B cell (primary cell): ENCODE results near the gene MALSU1. TPM values are rescaled to one million over a fixed set of nuclear protein-coding genes. Genes with fewer than 3 reads are reported as not detected.

Source experiments
- ATAC-seq: fragments of 200-7000 bp; cut with Tn5 transposase; one replicate; pipeline ENCODE4 v1.10.0; 2021; ENCODE audit warnings: low read depth, mild to moderate bottlenecking, moderate number of reproducible peaks, moderate library complexity
- CTCF ChIA-PET: fragments of 350-600 bp; sonication (Branson Sonifier 250); formaldehyde crosslinking; loops from one replicate; lab custom pipeline; 2021; ENCODE audit warnings: antibody characterized with exemption, inconsistent platforms; lab: Charles Lee
- POLR2A ChIA-PET: fragments of 350-600 bp; sonication (Branson Sonifier 250); formaldehyde crosslinking; loops from one replicate; lab custom pipeline; 2021; ENCODE audit warnings: antibody characterized with exemption; lab: Charles Lee
- DNase-seq: peaks from one replicate; pipeline ENCODE4 v3.0.0; 2013
- H2AFZ ChIP-seq: 2 replicates; pipeline ENCODE4 v1.6.1; 2012; ENCODE audit warnings: mild to moderate bottlenecking, low read depth, low read length; ENCODE audit not compliant: insufficient read depth, poor library complexity, severe bottlenecking
- H3K27ac ChIP-seq, 2 donors: 1 replicate in 1 of 2; 2 replicates in 1 of 2; pipeline ENCODE4 v1.5.1; 2012 to 2013; ENCODE audit warnings: low read length in 2 of 2, mild to moderate bottlenecking in 2 of 2, moderate library complexity in 1 of 2
- H3K27me3 ChIP-seq, 4 experiments: fragments of 200-600 bp in 1 of 4; sonication (generic) in 1 of 4; replicated peaks in 1 of 4; 1 replicate in 2 of 4; 2 replicates in 2 of 4; pipeline versions ENCODE4 v1.6.1 to v1.7.0; 2013 to 2016; ENCODE audit warnings: low read length in 3 of 4, mild to moderate bottlenecking in 2 of 4, mixed read lengths in 1 of 4, moderate library complexity in 1 of 4; ENCODE audit not compliant: insufficient read depth in 4 of 4, control insufficient read depth in 3 of 4; ENCODE audit errors: control extremely low read depth in 1 of 4
- H3K36me3 ChIP-seq, 2 experiments: replicated peaks in 1 of 2; 1 replicate in 1 of 2; 2 replicates in 1 of 2; pipeline versions ENCODE4 v1.6.1 to v1.7.1; 2013; ENCODE audit warnings: low read length in 1 of 2; ENCODE audit not compliant: insufficient read depth in 2 of 2, control insufficient read depth in 1 of 2; ENCODE audit errors: control extremely low read depth in 1 of 2, extremely low read depth in 1 of 2
- H3K4me1 ChIP-seq, 2 donors: fragments of 200-600 bp in 1 of 2; sonication (generic) in 1 of 2; 1 replicate in 1 of 2; 2 replicates in 1 of 2; pipeline versions ENCODE4 v1.5.1 to v1.6.1; 2013 to 2017; ENCODE audit warnings: low read length in 2 of 2; ENCODE audit not compliant: control insufficient read depth in 2 of 2, insufficient read depth in 2 of 2
- H3K4me2 ChIP-seq: replicated peaks from 2 replicates; pipeline ENCODE3; 2012; ENCODE audit warnings: mild to moderate bottlenecking, low read depth, low read length; ENCODE audit not compliant: poor library complexity, severe bottlenecking
- H3K4me3 ChIP-seq, 5 experiments: fragments of 200-600 bp in 1 of 5; sonication (generic) in 1 of 5; 1 replicate in 3 of 5; 2 replicates in 2 of 5; pipeline versions ENCODE4 v1.5.1 to v1.7.0; 2011 to 2016; ENCODE audit warnings: low read length in 4 of 5, mild to moderate bottlenecking in 4 of 5, low read depth in 2 of 5, control low read depth in 1 of 5, moderate library complexity in 1 of 5; ENCODE audit not compliant: insufficient read depth in 1 of 5; ENCODE audit errors: control extremely low read depth in 1 of 5, extremely low read depth in 1 of 5
- H3K79me2 ChIP-seq: fragments of 200-600 bp; sonication (generic); one replicate; pipeline ENCODE4 v1.6.0; 2016; ENCODE audit warnings: low read length; ENCODE audit not compliant: control insufficient read depth, insufficient read depth
- H3K9ac ChIP-seq: fragments of 200-600 bp; sonication (generic); 2 replicates; pipeline ENCODE4 v1.6.1; 2017; ENCODE audit warnings: mild to moderate bottlenecking, low read length, moderate library complexity
- H3K9me3 ChIP-seq, 3 donors: one replicate each; pipeline versions ENCODE4 v1.6.1 to v1.7.1; 2013; ENCODE audit warnings: low read length in 2 of 3; ENCODE audit not compliant: control insufficient read depth in 2 of 3, insufficient read depth in 1 of 3; ENCODE audit errors: control extremely low read depth in 1 of 3
- H4K20me1 ChIP-seq: 2 replicates; pipeline ENCODE4 v1.6.0; 2012; ENCODE audit warnings: mild to moderate bottlenecking, low read length; ENCODE audit not compliant: insufficient read depth, control insufficient read depth, poor library complexity, severe bottlenecking
- H3K27ac Mint-ChIP-seq: one replicate; pipeline ENCODE4 v1.8.0; 2021; ENCODE audit warnings: mixed read lengths
- H3K27me3 Mint-ChIP-seq: one replicate; pipeline ENCODE4 v1.8.0; 2021; ENCODE audit warnings: mixed read lengths
- H3K4me1 Mint-ChIP-seq: one replicate; pipeline ENCODE4 v1.8.0; 2021; ENCODE audit warnings: mixed read lengths
- H3K4me3 Mint-ChIP-seq: one replicate; pipeline ENCODE4 v1.8.0; 2021; ENCODE audit warnings: mixed read lengths
- H3K9me3 Mint-ChIP-seq: one replicate; pipeline ENCODE4 v1.8.0; 2022; ENCODE audit warnings: mixed read lengths; ENCODE audit not compliant: insufficient read depth
- EZH2 ChIP-seq: IDR thresholded peaks from 2 replicates; pipeline ENCODE4 v1.6.1; 2012; ENCODE audit warnings: borderline replicate concordance, low read depth, mild to moderate bottlenecking, moderate library complexity, low read length; ENCODE audit not compliant: insufficient read depth, poor library complexity, severe bottlenecking
- WGBS: methylation state at CpG from one replicate; pipeline ENCODE4 v1.1.5; 2013; ENCODE audit warnings: missing lambda C conversion rate; ENCODE audit not compliant: insufficient coverage; 5-methylcytosine and 5-hydroxymethylcytosine counted together
- intact Hi-C: fragments of 100-400 bp; cut with micrococcal nuclease; formaldehyde crosslinking; loops from one replicate; pipeline ENCODE4 v1.10.0; 2022
- polyA plus RNA-seq: library from polyadenylated mRNA; depleted of rRNA; stranded (reverse); fragments of >200 nt; gene quantifications from 2 replicates; pipeline ENCODE4 v1.2.3, GENCODE V29; 2012
- total RNA-seq, 2 donors: library from RNA; stranded (reverse); fragments of 120-200 nt in 1 of 2; gene quantifications; 1 replicate in 1 of 2; 2 replicates in 1 of 2; pipeline versions ENCODE4 v1.2.3 to v1.2.4, GENCODE V29; 2013 to 2022
- TF ChIP-seq, protein P1 (sequence below): fragments of 200-600 bp; IDR thresholded peaks from one replicate; pipeline ENCODE4 v1.8.0; 2022; ENCODE audit warnings: antibody characterized with exemption, mild to moderate bottlenecking

Gene MALSU1
- total and polyA plus RNA-seq, 2 donors (not counting 1 experiment from before 2014, with no cell fraction given): 20.8 to 38.0 TPM

DNA sequence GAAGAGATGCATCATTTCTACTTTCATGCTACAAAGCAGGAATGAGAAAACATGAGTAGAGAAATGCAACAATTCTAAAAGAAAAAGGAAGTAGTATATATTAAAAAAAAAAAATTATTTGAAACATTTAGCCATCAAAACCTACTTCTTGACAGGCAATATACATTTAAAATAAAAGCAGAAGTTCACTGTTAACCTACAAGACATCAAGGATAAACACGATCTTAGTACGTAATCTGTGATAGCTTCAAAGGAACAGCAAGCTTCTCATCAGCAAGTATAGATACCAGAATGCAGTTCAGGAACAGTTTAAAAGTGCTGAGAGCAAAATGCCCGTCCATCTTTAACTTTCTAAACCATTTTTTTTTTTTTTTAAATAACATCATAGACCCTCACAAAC lies 36.9 kb downstream of the MALSU1 start:
- TF ChIP-seq, protein P1, sequence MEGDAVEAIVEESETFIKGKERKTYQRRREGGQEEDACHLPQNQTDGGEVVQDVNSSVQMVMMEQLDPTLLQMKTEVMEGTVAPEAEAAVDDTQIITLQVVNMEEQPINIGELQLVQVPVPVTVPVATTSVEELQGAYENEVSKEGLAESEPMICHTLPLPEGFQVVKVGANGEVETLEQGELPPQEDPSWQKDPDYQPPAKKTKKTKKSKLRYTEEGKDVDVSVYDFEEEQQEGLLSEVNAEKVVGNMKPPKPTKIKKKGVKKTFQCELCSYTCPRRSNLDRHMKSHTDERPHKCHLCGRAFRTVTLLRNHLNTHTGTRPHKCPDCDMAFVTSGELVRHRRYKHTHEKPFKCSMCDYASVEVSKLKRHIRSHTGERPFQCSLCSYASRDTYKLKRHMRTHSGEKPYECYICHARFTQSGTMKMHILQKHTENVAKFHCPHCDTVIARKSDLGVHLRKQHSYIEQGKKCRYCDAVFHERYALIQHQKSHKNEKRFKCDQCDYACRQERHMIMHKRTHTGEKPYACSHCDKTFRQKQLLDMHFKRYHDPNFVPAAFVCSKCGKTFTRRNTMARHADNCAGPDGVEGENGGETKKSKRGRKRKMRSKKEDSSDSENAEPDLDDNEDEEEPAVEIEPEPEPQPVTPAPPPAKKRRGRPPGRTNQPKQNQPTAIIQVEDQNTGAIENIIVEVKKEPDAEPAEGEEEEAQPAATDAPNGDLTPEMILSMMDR: no peak
- no peak for TF ChIP-seq EZH2
- no peak overlapping the region for H3K4me3 ChIP-seq
- H3K4me2 ChIP-seq: no peak overlapping the region
- peaks cover 3 to 4% of the 10 kb centered on the region in 2 experiments for H3K36me3 ChIP-seq
- H3K4me1 ChIP-seq: no peaks in the 10 kb centered on the region
- CTCF ChIA-PET: no interaction called here
- H3K9me3 ChIP-seq: peaks cover 0 to 10% (median 0%) of the 10 kb centered on the region in 3 donors
- WGBS: 47% methylated on average over 2 of the region's 3 CpGs
- no peak for DNase-seq
- POLR2A ChIA-PET: interaction anchor here (0.7 kb wide), 1 partner anchor 22 kb away, joined by 3 read pairs; no protein-coding TSS in a partner anchor
- no peaks in the 10 kb centered on the region for H3K27me3 ChIP-seq
- no peaks in the 10 kb centered on the region for H3K27me3 Mint-ChIP-seq
- H3K4me1 Mint-ChIP-seq: no peaks in the 10 kb centered on the region
- H3K27ac Mint-ChIP-seq: no peak overlapping the region
- H3K4me3 Mint-ChIP-seq: no peak overlapping the region
- peak overlapping the region; percentile 21 for H2AFZ ChIP-seq
- intact Hi-C loops: no loop called here
- no peaks in the 10 kb centered on the region for H3K79me2 ChIP-seq
- no peaks in the 10 kb centered on the region for H3K9me3 Mint-ChIP-seq
- no peak overlapping the region for H3K27ac ChIP-seq
- ATAC-seq: no peak
- no peaks in the 10 kb centered on the region for H4K20me1 ChIP-seq
- no peak overlapping the region for H3K9ac ChIP-seq

DNA sequence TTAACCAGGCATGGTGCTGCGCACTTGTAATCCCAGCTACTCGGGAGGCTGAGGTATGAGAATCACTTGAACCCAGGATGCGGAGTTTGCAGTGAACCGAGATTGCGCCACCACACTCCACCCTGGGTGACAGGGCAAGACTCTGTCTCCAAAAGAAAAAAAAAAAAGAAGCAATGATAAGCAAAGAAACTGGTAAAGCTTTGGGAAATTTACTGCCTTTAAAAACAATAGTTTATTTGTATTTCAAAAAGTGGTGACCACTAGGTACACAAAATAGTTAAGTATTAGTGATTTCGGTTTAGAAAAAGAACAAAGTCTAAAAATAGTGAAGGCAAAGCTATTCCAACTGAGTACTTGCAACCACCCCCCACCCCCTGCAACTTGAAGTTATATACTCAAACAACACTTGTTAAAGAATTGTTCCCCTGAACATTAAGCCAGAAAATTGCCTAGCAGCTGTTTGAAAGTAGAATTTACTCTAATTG lies 37.7 kb downstream of the MALSU1 start:
- H3K9me3 Mint-ChIP-seq: no peaks in the 10 kb centered on the region
- Histone ChIP-seq H3K4me2 (no peak overlapping the region), H3K4me1 (no peaks in the 10 kb centered on the region), H2AFZ (no peak overlapping the region), H3K79me2 (no peaks in the 10 kb centered on the region), H3K27ac (no peak overlapping the region), H3K4me3 (no peak overlapping the region), H3K36me3 (peaks cover 3 to 4% of the 10 kb centered on the region in 2 experiments), H3K27me3 (no peaks in the 10 kb centered on the region), H3K9me3 (peaks cover 0 to 10% (median 0%) of the 10 kb centered on the region in 3 donors), H3K9ac (no peak overlapping the region), H4K20me1 (no peaks in the 10 kb centered on the region)
- 100% methylated on average over 2 of the region's 6 CpGs for WGBS
- ChIA-PET CTCF (interaction anchor here (1.1 kb wide), 1 partner anchor 125 kb away, joined by 5 read pairs; no protein-coding TSS in a partner anchor), POLR2A (no interaction called here)
- DNase-seq (no peak), ATAC-seq (no peak)
- H3K27ac Mint-ChIP-seq: no peak overlapping the region
- H3K27me3 Mint-ChIP-seq: no peaks in the 10 kb centered on the region
- TF ChIP-seq EZH2: no peak
- TF ChIP-seq, protein P1: no peak
- no peaks in the 10 kb centered on the region for H3K4me1 Mint-ChIP-seq
- intact Hi-C loops: no loop called here
- H3K4me3 Mint-ChIP-seq: no peak overlapping the region
